NCI-H446 (cell line): ENCODE data around the gene VWA3A.
A peak's percentile ranks its signal among the peaks of the same experiment; 100 is the strongest.
"Not testable (repeated sequence)": the region's sequence is repeated elsewhere in the genome, so short reads cannot be mapped to it uniquely, and the experiment has no call there.

Experiments used
- DNase-seq, 2 experiments: peaks; one replicate each; lab custom pipeline; 2025; lab: John Stamatoyannopoulos, UW

VWA3A gene

DNA sequence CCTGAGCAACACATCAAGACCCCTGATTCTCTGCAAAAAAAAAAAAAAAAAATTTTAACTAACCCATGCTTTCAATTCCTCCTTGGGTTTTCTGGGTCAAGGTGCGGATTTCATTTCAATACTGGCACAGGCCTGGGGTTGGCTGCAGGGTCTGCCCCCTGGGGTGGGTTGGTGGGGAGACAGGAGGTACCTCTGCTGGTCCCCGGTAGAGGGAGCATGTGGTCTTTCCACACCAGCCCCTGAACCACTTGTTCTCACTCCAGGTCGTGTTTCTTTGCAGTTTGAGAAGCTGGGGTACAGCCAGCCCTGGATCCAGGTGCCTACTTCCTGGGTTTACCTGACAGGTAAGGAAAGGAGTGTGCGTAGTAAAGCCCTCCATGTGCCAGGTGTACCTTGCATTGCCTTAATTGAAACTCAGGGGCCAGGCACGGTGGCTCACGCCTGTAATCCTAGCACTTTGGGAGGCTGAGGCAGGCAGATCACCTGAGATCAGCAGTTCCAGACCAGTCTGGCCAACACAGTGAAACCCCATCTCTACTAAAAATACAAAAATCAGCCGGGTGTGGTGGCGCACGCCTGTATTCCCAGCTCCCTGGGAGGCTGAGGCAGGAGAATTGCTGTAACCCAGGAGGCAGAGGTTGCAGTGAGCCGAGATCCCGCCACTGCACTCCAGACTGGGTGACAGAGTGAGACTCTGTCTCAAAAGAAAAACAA is 91.7 kb downstream of the VWA3A start:
- DNase-seq: no peak

DNA sequence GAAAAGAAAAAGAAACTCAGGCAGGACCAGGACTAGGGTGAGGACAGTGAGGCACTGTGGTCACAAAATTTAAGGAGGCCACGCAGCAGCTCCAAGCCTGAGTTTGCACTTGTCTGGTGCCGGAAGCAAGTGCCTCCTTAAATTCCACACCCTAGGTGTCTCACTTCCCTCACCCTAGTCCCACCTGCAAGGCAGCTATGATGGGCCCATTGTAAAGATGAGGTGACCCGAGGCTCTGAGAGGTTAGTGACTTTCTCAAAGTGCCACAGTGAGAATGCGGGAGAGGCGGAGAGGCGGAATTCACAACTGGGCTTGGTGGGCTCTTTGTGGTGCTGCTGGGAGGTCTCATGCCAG is 92.3 kb downstream of the VWA3A start:
- no peak for DNase-seq

DNA sequence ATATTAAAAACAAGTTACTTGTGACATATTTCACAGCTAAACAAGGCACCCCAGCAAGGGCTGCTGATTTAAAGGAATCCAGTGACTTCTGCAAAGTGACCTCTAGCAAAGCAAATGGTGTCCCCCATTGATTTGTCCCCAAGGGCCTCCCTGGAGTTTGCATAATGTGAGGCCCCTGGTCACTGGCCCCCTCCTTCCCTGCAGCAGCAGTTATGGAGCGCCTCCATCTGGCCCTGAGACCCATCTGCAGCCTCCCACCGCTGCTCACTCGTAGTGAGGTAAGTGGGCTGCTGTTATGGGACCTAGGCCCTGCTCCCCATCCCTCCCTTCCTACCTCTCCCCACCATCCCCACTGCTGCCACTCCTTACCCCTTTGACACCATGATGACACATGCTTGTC is 94.2 kb downstream of the VWA3A start:
- DNase-seq: no peak

DNA sequence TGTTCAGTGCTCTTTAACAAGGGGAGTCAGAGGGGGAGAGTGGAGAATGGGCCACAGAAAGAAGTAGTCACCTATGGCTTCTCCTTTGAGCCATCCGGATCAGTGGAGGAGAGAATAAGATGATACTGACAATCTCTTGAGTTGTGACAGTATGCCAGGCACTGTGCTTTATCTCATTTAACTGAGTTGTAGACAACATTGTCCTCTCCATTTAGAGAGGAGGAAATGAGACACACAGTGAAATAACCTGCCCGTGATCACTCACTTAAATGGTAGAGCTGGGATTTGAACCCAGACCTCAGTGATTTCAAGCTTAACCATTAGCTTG is 95.9 kb downstream of the VWA3A start:
- no peak for DNase-seq

DNA sequence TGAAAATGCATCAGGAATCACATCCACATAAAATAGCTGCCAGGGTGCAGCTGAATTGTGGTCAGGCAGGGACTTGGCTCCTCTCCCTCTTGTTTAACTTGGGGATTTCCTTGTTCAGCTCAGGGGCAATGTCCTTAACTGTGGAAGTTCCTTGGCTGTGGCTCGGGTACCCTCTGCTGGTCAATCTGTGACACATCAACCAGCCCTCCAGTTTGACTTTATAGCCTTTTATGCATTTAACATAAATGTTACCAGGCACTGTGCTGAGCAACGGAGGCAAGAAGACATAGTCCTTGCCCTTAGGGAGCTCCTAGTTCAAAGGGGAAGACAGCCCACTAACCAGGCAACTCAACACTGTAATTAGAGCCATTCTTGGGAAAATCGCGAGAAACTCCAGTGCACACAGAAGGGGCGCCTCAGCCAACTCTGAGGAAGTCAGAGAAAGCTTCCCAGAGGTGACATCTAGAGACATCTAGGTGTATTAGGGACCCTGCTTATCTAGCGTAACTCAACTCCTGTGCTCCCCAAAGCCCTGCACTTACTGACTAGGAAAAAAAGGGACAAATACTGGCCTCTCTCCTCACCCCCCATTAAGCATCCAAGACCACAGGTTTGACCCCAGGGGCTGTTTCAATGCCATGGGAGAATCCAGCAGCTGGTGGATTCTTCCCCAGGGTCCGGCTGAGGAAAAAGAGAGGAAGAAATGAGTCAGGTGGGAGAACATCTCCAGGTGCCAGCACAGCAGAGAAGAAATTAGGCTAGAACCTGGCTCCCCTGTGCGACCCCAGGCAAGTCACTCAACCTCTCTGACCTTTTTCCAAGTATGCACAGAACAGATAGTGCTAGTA is 96.5 kb downstream of the VWA3A start:
- peak in 1 of 2 experiments; percentile 69 for DNase-seq

DNA sequence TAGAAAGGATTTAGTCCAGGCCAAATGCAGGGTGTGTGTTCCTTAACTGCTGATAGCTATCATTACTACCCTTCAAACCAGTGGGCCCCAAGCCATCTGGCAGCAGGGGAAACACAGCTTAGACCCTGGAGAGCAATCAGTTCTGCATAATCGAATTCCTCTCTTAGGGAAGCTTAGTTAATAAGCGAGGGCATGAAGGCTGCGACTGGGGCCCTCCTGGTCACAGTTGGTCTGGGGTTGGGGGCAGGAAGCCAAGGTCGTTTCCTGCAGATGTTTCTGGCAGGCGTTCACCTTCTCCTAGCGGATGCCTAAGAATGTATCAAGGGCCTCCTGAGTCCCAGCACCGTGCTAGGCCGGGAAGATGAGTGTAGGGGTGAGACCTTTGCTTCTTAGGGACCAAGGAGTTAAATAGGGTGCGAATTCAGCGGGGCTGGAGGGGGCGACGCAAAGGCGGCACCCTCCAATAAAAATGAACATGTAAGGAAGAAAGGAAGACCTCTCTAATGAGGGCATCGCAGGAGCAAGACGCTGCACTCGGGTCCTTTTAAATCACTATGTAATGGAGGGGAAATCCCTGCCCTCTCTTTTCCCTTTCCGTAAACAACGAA is 97.2 kb downstream of the VWA3A start:
- DNase-seq: no peak

DNA sequence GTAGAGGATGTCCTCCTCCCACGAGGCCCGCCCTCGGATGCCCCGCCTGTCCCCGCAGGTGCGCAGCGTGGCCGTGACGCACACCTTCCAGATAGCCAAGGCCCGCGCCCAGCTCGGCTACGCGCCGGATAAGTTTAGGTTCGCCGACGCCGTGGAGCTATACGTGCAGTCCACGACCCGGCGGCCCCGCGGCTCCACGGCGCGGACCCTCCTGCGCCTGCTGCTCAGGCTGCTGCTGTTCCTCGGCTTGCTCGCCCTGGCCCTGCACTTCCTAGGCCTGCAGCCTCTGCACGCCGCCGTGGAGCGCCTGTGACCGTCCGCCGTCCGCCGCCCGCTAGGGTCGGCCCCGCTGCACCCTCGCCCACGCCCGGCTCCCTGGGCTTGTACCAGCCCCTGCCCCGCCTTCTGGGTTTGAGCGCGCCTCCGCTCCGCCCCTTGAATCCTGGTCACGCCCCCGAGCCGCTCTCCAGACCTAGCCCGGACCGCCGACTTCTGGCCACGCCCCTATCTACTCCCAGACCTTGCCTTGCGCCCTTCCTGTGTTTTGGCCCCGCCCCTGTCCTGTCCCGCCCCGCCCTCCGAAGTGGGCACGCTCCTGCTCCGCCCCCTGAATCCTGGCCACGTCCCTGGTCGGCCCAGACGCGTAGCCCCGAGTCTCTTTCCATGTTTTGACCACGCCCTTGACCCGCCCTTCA is 97.9 kb downstream of the VWA3A start:
- peak in 1 of 2 experiments; percentile 100 for DNase-seq

DNA sequence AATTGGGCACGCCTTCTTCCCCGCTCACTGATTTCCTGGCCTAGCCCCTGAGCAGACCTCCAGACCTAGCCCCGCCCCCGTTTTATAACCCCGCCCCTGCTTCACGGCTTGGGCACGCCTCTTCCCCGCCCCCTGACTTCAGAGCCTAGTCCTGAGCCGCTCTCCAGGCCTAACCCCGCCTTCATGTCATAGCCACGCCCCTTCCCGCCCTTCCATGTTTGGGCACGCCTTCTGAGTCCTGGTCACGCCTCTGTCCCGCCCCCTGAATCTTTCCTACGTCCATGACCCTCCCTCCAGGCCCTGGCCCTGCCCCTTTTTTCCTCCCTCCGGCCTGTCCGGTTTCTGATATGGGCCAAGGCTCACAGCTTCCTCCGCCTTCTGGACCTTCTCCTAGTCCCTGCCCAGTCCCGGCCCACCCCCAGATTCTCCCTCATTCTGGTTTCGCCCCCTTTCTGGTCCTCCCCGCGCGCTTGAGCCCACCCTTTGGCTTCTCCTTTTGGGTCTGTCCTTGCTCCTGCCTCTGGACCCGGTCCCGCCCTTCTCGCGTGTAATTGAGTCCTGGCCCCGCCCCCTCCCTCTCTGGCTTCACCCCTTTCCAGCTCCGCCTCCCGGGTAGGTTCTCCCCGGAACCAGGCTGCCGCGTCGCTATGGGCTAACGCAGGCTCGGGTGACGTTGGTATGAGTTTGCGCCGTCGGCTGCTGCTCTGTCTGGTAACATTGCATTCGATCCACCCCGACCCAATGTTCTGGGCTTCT is 98.6 kb downstream of the VWA3A start:
- DNase-seq: peak; percentile 98 to 100

DNA sequence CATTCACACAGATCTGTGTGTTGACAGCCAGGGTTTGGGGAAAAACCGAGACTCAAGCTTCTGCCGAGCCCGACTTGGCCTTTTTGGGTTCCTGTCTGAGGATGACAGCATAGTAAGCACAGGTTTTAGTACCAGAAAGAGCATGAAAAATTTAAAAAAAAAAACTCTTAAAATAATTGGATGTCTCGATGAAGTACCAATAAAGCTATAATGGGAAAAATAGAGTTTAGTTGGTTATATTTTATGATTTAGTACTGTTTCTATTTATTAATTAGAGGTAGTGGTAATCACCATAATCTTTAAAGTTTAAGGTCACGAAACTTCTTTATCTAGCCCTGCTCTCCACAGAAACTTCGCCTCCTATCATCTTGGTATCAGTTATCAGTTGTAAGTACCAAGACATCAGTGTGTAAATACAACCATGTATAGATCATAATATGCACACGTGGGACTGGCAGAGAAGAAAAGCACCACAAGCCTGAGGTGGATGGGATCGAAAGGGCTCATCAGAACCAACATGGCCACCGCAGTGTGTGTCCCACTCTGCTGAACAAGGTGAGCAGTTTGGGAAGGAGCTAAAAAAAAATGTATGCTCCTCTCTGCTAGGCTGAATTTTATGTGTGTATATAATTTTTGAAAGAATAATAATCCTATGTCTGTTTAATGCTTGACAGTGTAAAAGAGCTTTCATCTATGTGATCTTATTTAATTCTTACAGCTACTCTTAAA is 99.4 kb downstream of the VWA3A start:
- peak in 1 of 2 experiments; percentile 29 for DNase-seq

DNA sequence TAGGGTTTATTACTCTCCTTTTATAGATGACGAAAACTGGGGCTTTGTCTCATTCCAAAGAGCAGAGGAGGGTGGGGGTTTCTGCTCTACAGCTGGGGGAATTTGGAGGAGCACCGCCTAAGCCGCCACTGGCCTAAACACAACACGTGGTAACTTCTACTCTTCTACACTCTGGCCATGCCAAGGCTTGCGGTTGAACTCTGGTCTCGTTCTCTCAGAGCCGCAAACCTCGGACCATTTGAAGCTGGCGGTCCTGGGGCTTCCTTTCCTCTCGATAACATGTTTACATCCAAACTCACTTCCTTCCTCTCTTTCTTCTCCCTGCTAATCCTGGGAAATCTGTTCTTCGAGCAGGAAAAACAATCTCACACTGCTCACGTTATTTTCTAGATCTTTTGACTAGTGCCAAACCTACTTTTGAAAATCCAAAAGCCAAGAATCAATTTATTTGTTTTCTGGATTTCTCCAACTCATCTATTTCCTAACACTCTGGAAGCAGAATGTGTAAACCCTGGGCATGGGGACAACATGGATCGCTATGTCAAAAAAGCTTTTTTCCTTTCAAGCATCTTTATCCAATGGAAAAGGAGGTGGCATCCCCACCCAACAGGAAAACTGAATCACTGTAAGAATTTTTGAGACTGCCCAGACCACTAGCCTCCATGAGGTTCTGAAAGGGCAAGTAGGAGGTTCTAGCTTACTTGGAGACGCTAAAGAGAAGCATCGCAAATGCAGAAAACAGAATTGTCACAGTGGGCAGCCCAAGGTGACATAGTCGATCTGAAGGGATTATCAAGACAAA is 100.1 kb downstream of the VWA3A start:
- peak in 1 of 2 experiments; percentile 60 for DNase-seq

DNA sequence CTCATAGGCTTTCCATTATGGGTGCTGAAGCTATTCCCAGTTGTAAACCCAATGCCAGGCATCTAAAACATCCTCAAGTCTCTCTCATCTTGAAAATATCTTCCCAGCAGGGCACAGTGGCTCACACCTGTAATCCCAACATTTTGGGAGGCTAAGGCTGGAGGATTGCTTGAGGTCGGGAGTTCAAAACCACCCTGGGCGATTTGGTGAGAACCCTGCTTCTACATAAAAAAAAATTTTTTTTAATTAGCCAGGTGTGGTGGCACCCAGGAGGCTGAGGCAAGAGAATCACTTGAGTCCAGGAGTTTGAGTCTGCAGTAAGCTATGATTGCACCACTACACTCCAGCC is 100.7 kb downstream of the VWA3A start:
- no peak for DNase-seq

DNA sequence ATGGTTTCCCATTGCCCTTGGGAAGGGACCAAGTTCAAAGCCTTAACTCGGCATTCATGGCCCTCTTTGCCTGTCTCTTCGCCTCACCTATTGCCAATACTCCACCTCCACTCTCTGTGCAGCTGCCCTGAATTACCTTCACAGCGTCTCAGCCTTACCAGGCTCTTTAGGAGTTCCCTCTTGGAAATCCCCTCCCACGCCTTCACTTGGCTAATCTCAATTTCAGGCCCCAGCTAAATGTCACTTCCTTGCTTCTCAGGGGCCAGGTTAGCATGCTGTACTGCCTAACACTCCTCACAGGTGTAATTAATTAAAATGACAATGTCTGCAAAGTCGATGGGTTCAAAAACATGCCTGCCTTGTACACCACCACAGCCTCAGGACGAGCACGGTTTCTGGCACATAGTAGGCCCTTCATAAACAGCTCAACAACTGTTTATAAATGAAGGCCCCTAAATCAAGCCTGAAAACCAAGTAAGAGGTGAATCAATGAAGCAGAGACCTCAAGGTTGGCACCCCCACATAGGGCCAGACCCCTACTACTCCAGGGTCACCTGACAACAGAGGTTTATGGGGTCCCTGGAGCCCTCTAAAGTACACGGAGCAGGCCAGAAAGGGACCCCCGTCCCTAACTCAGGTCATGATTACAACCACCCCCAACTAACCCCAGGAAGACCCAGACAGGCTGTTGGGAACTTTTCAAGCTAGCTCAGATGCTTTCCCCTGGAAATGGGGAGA is 102.5 kb downstream of the VWA3A start:
- no peak for DNase-seq

DNA sequence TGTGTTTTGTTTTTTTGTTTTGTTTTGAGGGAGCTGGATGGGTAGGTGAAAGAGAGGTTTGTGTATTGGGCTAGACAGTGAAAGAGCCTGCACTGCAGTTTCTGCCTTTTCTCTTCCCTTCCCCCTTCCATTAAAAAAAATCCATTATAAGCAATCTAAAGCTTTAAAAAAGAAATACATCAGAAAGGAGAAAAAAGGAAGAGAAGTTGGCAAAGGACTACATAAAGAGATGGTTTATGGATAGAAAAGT is 103.0 kb downstream of the VWA3A start:
- DNase-seq: no peak

DNA sequence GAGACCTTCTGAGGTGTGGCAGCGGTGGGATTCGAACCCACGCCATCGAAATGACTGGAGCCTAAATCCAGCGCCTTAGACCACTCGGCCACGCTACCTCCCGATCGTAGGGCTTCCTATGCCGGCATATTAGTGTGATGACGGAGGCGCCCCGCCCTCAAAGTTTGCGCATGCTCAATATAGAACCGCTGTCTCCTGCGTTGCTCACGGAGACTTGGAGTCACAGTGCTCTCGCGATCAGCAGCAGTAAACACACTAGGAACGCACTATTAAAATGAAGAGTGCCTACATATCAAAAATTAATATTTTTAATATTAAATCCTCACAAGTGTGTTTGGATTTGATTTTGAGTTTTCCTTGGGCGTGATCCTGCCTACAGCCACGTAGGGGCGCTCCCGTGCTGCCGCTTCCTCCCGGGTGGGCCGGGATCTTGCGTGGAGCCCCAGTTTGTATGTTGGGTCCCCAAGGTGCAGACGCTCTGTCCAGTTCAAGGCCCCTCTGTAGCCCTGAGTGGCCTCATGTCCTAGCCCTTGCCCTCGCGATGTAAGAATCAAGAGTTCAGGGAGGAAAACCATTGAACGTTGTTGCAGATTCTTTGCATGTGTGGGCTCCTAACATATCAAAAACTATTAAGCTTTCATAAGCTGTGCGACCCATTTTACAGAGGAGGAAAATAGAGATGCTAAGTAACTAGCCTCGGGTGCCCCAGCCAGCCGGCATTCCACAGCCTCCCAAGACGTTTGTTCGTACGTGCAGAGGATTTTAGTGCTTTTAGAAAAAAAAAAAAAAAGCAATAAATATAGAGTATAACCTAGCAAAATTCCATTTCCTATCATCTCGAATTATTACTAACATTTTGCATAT is 103.6 kb downstream of the VWA3A start:
- DNase-seq: peak; percentile 93

DNA sequence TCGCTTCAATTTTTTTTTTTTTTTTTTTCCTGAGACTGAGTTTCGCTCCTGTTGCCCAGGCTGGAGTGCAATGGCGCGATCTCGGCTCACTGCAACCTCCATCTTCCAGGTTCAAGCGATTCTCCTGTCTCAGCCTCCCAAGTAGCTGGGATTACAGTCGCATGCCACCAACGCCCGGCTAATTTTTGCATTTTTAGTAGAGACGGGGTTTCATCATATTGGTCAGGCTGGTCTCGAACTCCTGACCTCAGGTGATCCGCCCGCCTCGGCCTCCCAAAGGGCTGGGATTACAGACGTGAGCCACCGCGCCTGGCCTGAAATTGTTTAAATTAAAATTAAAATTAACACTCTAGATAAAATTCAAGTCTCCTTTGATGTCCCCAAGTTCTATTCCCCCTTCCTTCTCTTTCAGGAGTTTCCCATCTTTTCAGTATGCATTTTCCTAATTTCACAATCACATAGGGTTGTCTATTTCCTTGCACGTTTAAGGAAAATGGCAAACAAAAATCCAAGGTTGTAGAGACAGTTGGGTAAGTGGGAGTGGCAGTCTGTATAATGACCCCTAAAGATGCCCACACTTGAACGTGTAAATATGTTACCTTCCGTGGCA is 104.3 kb downstream of the VWA3A start:
- DNase-seq: not testable (repeated sequence)

DNA sequence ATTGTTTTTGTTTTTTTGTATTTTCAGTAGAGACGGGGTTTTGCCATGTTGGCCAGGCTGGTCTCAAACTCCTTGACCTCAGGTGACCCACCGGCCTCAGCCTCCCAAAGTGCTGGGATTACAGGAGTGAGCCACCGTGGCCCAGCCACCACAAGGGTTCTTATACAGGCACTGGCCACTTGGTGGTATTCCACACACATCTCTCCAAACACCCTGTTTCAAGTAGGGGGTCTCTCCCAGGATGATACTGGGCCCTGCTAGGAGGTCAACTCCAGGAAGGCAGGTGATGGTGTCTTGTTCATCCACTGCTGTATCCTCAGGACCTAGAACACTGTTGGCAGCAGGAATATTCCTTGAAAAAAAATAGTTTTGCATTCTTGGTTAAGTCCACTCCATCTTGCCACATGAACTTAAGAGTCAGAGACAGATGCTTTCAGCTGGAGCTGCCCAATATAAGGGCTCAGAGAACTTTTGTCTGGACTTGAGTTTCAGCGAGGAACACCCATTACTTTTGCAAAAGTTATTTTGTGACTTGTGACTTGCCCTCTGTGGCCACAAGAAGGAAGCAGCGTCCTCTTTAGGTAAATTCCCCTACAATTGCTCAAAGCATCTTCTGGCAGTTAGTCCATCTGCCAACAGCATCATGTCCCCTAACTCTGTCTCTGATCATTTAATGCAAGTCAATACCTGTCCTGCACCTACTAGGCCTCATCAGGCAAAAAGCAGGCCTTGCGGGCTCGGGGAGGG is 106.4 kb downstream of the VWA3A start:
- DNase-seq: no peak

DNA sequence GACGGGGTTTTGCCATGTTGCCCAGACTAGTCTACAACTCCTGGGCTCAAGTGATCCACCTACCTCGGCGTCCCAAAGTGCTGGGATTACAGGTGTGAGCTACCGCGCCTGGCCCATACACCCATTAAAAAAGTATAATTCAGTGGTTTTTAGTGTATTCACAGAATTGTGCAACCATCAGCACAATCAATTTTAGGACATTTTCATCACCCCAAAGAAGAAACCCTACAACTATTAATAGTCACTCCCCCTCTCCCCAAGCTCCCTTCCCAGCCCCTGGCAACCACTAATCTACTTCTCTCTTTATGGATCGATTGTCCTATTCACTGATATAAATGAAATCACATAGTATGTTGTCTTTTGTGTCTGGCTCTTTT is 109.9 kb downstream of the VWA3A start:
- no peak for DNase-seq

DNA sequence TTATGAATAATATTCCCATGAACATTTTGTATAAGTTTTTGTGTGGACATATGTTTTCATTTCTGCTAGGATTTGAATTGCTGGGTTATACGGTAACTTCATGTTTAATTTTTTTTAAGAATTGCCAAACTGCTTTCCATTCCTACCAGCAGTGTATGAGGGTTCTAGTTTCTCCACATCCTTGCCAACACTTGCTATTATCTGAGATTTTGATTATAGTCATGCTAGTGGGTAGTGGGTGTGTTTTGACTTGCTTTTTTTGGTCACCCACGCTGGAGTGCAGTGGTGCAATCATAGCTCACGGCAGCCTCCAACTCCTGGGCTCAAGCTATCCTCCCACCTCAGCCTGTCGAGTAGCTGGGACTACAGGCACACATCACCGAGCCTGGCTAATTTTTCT is 110.8 kb downstream of the VWA3A start:
- no peak for DNase-seq
